CD14-positive monocyte (primary cell): ENCODE measurements around the gene STAT3. TPM values are rescaled to one million over a fixed set of nuclear protein-coding genes. Genes with fewer than 3 reads are reported as not detected.

ENCODE experiments used
- DNase-seq, 3 donors: peaks; one replicate each; pipeline ENCODE4 v3.0.0-alpha.2; 2011 to 2022
- H2AFZ ChIP-seq: 2 replicates; pipeline ENCODE4 v1.6.0; 2012; ENCODE audit warnings: mild to moderate bottlenecking, low read depth, low read length, inconsistent platforms; ENCODE audit not compliant: insufficient read depth, poor library complexity, severe bottlenecking
- H3K27ac ChIP-seq, 2 donors: 1 replicate in 1 of 2; 2 replicates in 1 of 2; pipeline ENCODE4 v1.5.1; 2012 to 2013; ENCODE audit warnings: low read length in 2 of 2, control low read depth in 1 of 2, inconsistent platforms in 1 of 2, low read depth in 1 of 2, mild to moderate bottlenecking in 1 of 2
- H3K27me3 ChIP-seq, 2 donors: one replicate each; pipeline versions ENCODE4 v1.6.0 to v1.6.1; 2011 to 2013; ENCODE audit warnings: low read length in 2 of 2; ENCODE audit not compliant: control insufficient read depth in 2 of 2, insufficient read depth in 2 of 2
- H3K36me3 ChIP-seq, 2 donors: replicated peaks in 1 of 2; 1 replicate in 1 of 2; 2 replicates in 1 of 2; pipeline versions ENCODE4 v1.5.1 to v1.6.1; 2012 to 2013; ENCODE audit warnings: low read length in 2 of 2, control low read depth in 1 of 2, inconsistent platforms in 1 of 2, mild to moderate bottlenecking in 1 of 2; ENCODE audit not compliant: insufficient read depth in 2 of 2, control insufficient read depth in 1 of 2
- H3K4me1 ChIP-seq, 2 donors: 1 replicate in 1 of 2; 2 replicates in 1 of 2; pipeline versions ENCODE4 v1.5.1 to v1.6.1; 2012 to 2013; ENCODE audit warnings: low read length in 2 of 2, control low read depth in 1 of 2, inconsistent platforms in 1 of 2, mild to moderate bottlenecking in 1 of 2, moderate library complexity in 1 of 2; ENCODE audit not compliant: insufficient read depth in 2 of 2, control insufficient read depth in 1 of 2
- H3K4me2 ChIP-seq: replicated peaks from 2 replicates; pipeline ENCODE3; 2012; ENCODE audit warnings: low read length, moderate library complexity, mild to moderate bottlenecking; ENCODE audit not compliant: poor library complexity, severe bottlenecking; ENCODE audit errors: extremely low read depth
- H3K4me3 ChIP-seq, 3 experiments: fragments of 200-600 bp in 1 of 3; sonication (generic) in 1 of 3; replicated peaks in 1 of 3; 1 replicate in 2 of 3; 2 replicates in 1 of 3; pipeline ENCODE4 v1.5.1; 2011 to 2013; ENCODE audit warnings: low read length in 3 of 3, mild to moderate bottlenecking in 3 of 3, control low read depth in 2 of 3, low read depth in 2 of 3, inconsistent platforms in 1 of 3, moderate library complexity in 1 of 3
- H3K79me2 ChIP-seq: 2 replicates; pipeline ENCODE4 v1.6.0; 2012; ENCODE audit warnings: mild to moderate bottlenecking, control low read depth, inconsistent platforms, low read length, moderate library complexity; ENCODE audit not compliant: insufficient read depth
- H3K9ac ChIP-seq: 2 replicates; pipeline ENCODE4 v1.6.0; 2017; ENCODE audit warnings: low read length, mild to moderate bottlenecking; ENCODE audit not compliant: insufficient read depth, poor library complexity, severe bottlenecking
- H3K9me3 ChIP-seq, 2 donors: replicated peaks in 1 of 2; 1 replicate in 1 of 2; 2 replicates in 1 of 2; pipeline versions ENCODE4 v1.5.1 to v1.6.1; 2012 to 2013; ENCODE audit warnings: low read length in 2 of 2, control low read depth in 1 of 2; ENCODE audit not compliant: control insufficient read depth in 1 of 2, insufficient read depth in 1 of 2
- H4K20me1 ChIP-seq: 2 replicates; pipeline ENCODE4 v1.6.0; 2012; ENCODE audit warnings: mild to moderate bottlenecking, low read length, control low read depth, moderate library complexity; ENCODE audit not compliant: insufficient read depth
- H3K27ac Mint-ChIP-seq, 7 donors: one replicate each; pipeline ENCODE4 v1.8.0; 2020; ENCODE audit warnings: mild to moderate bottlenecking in 7 of 7, mixed read lengths in 7 of 7, moderate library complexity in 6 of 7, inconsistent platforms in 2 of 7
- H3K27me3 Mint-ChIP-seq, 3 donors: one replicate each; pipeline ENCODE4 v1.8.0; 2021 to 2022; ENCODE audit warnings: low read depth in 3 of 3, mild to moderate bottlenecking in 3 of 3, mixed read lengths in 3 of 3, moderate library complexity in 3 of 3, inconsistent platforms in 1 of 3
- H3K36me3 Mint-ChIP-seq, 2 donors: one replicate each; pipeline ENCODE4 v1.8.0; 2020; ENCODE audit warnings: mixed read lengths in 2 of 2, inconsistent platforms in 1 of 2, mild to moderate bottlenecking in 1 of 2
- H3K4me1 Mint-ChIP-seq: one replicate; pipeline ENCODE4 v1.8.0; 2020; ENCODE audit warnings: mild to moderate bottlenecking, mixed read lengths
- H3K4me3 Mint-ChIP-seq, 2 donors: one replicate each; pipeline ENCODE4 v1.8.0; 2020; ENCODE audit warnings: mild to moderate bottlenecking in 2 of 2, mixed read lengths in 2 of 2, moderate library complexity in 1 of 2
- H3K9me3 Mint-ChIP-seq, 7 donors: one replicate each; pipeline ENCODE4 v1.8.0; 2020 to 2022; ENCODE audit warnings: mixed read lengths in 7 of 7, mild to moderate bottlenecking in 6 of 7, moderate library complexity in 6 of 7, inconsistent platforms in 2 of 7
- CTCF ChIP-seq: fragments of 200-600 bp; IDR thresholded peaks from one replicate; pipeline ENCODE4 v1.8.0; 2022; ENCODE audit warnings: antibody characterized with exemption, mild to moderate bottlenecking
- WGBS: methylation state at CpG from one replicate; pipeline ENCODE4 v1.1.5; 2013; ENCODE audit warnings: missing lambda C conversion rate; ENCODE audit not compliant: insufficient coverage; 5-methylcytosine and 5-hydroxymethylcytosine counted together
- intact Hi-C, 2 donors: fragments of 100-400 bp; cut with micrococcal nuclease; formaldehyde crosslinking; loops; one replicate each; pipeline versions ENCODE4 v1.15.0 to v1.15.1; 2023
- polyA plus RNA-seq, 3 donors: library from polyadenylated mRNA; depleted of rRNA in 1 of 3; unstranded in 2 of 3; stranded (reverse) in 1 of 3; fragments of 300-500 nt in 2 of 3; fragments of >200 nt in 1 of 3; fragmentation: Illumina TruSeq in 2 of 3; gene quantifications; 1 replicate in 2 of 3; 2 replicates in 1 of 3; pipeline ENCODE4 v1.2.3, GENCODE V29; 2012 to 2021

STAT3 gene
- polyA plus RNA-seq, 3 donors = 73.0 to 155 (median 110) TPM

GRCh38 chr17:42422412-42422957 lies 34.2 kb upstream of the STAT3 start:
- Histone ChIP-seq H3K4me1 (peaks cover 25 to 40% of the 10 kb centered on the region in 2 donors), H3K9ac (no peak overlapping the region), H3K27me3 (peaks cover 39 to 64% of the 10 kb centered on the region in 2 donors), H3K9me3 (peaks cover 0 to 13% of the 10 kb centered on the region in 2 donors), H3K27ac (no peak overlapping the region), H2AFZ (peak overlapping the region; percentile 68), H3K36me3 (no peaks in the 10 kb centered on the region), H3K4me2 (peak overlapping the region; percentile 78), H4K20me1 (no peaks in the 10 kb centered on the region), H3K79me2 (no peaks in the 10 kb centered on the region), H3K4me3 (peak overlapping the region in 1 of 3 experiments; percentile 70)
- no peak for DNase-seq
- Mint-ChIP-seq H3K36me3 (peaks cover 7 to 11% of the 10 kb centered on the region in 2 donors), H3K27ac (peak overlapping the region in 1 of 7 donors; percentile 55), H3K27me3 (peaks cover 67 to 78% (median 70%) of the 10 kb centered on the region in 3 donors), H3K9me3 (peaks cover 0 to 27% (median 11%) of the 10 kb centered on the region in 7 donors), H3K4me3 (peak overlapping the region; percentile 75 to 96), H3K4me1 (peaks cover 29% of the 10 kb centered on the region)
- WGBS = under 1% methylated on average over 39 of the region's 44 CpGs
- TF ChIP-seq CTCF = no peak
- intact Hi-C loops = loop anchor here in 1 of 2 donors (10.0 kb wide), 1 partner anchor 92 kb away; no protein-coding TSS in a partner anchor

GRCh38 chr17:42421507-42422338 lies 33.5 kb upstream of the STAT3 start:
- peak overlapping the region; percentile 71 to 86 for H3K4me3 Mint-ChIP-seq
- peak overlapping the region in 1 of 7 donors; percentile 55 for H3K27ac Mint-ChIP-seq
- H3K4me1 ChIP-seq = peaks cover 28 to 43% of the 10 kb centered on the region in 2 donors
- peak overlapping the region in 1 of 3 experiments; percentile 48 for H3K4me3 ChIP-seq
- peaks cover 7 to 11% of the 10 kb centered on the region in 2 donors for H3K36me3 Mint-ChIP-seq
- intact Hi-C loops = loop anchor here in 1 of 2 donors (10.0 kb wide), 1 partner anchor 93 kb away; no protein-coding TSS in a partner anchor
- peaks cover 0 to 27% (median 11%) of the 10 kb centered on the region in 7 donors for H3K9me3 Mint-ChIP-seq
- no peak for DNase-seq
- peak overlapping the region; percentile 78 for H3K4me2 ChIP-seq
- no peak for TF ChIP-seq CTCF
- H3K27me3 Mint-ChIP-seq = peaks cover 65 to 72% (median 70%) of the 10 kb centered on the region in 3 donors
- H4K20me1 ChIP-seq = no peaks in the 10 kb centered on the region
- no peak overlapping the region for H3K9ac ChIP-seq
- H2AFZ ChIP-seq = peak overlapping the region; percentile 59
- no peaks in the 10 kb centered on the region for H3K79me2 ChIP-seq
- 2% methylated on average over 35 of the region's 59 CpGs for WGBS
- peaks cover 0 to 13% of the 10 kb centered on the region in 2 donors for H3K9me3 ChIP-seq
- H3K27me3 ChIP-seq = peaks cover 39 to 64% of the 10 kb centered on the region in 2 donors
- H3K4me1 Mint-ChIP-seq = peaks cover 30% of the 10 kb centered on the region
- H3K36me3 ChIP-seq = no peaks in the 10 kb centered on the region
- no peak overlapping the region for H3K27ac ChIP-seq
